CD14-positive monocyte (primary cell): ENCODE results near the gene KRTAP10-1. TPM values are rescaled to one million over a fixed set of nuclear protein-coding genes. Genes with fewer than 3 reads are reported as not detected.

Experiments used
- DNase-seq, 3 donors: peaks; one replicate each; pipeline ENCODE4 v3.0.0-alpha.2; 2011 to 2022
- H2AFZ ChIP-seq: 2 replicates; pipeline ENCODE4 v1.6.0; 2012; ENCODE audit warnings: mild to moderate bottlenecking, low read depth, low read length, inconsistent platforms; ENCODE audit not compliant: insufficient read depth, poor library complexity, severe bottlenecking
- H3K27ac ChIP-seq, 2 donors: 1 replicate in 1 of 2; 2 replicates in 1 of 2; pipeline ENCODE4 v1.5.1; 2012 to 2013; ENCODE audit warnings: low read length in 2 of 2, control low read depth in 1 of 2, inconsistent platforms in 1 of 2, low read depth in 1 of 2, mild to moderate bottlenecking in 1 of 2
- H3K27me3 ChIP-seq, 2 donors: one replicate each; pipeline versions ENCODE4 v1.6.0 to v1.6.1; 2011 to 2013; ENCODE audit warnings: low read length in 2 of 2; ENCODE audit not compliant: control insufficient read depth in 2 of 2, insufficient read depth in 2 of 2
- H3K36me3 ChIP-seq, 2 donors: replicated peaks in 1 of 2; 1 replicate in 1 of 2; 2 replicates in 1 of 2; pipeline versions ENCODE4 v1.5.1 to v1.6.1; 2012 to 2013; ENCODE audit warnings: low read length in 2 of 2, control low read depth in 1 of 2, inconsistent platforms in 1 of 2, mild to moderate bottlenecking in 1 of 2; ENCODE audit not compliant: insufficient read depth in 2 of 2, control insufficient read depth in 1 of 2
- H3K4me1 ChIP-seq, 2 donors: 1 replicate in 1 of 2; 2 replicates in 1 of 2; pipeline versions ENCODE4 v1.5.1 to v1.6.1; 2012 to 2013; ENCODE audit warnings: low read length in 2 of 2, control low read depth in 1 of 2, inconsistent platforms in 1 of 2, mild to moderate bottlenecking in 1 of 2, moderate library complexity in 1 of 2; ENCODE audit not compliant: insufficient read depth in 2 of 2, control insufficient read depth in 1 of 2
- H3K4me2 ChIP-seq: replicated peaks from 2 replicates; pipeline ENCODE3; 2012; ENCODE audit warnings: low read length, moderate library complexity, mild to moderate bottlenecking; ENCODE audit not compliant: poor library complexity, severe bottlenecking; ENCODE audit errors: extremely low read depth
- H3K4me3 ChIP-seq, 3 experiments: fragments of 200-600 bp in 1 of 3; sonication (generic) in 1 of 3; replicated peaks in 1 of 3; 1 replicate in 2 of 3; 2 replicates in 1 of 3; pipeline ENCODE4 v1.5.1; 2011 to 2013; ENCODE audit warnings: low read length in 3 of 3, mild to moderate bottlenecking in 3 of 3, control low read depth in 2 of 3, low read depth in 2 of 3, inconsistent platforms in 1 of 3, moderate library complexity in 1 of 3
- H3K79me2 ChIP-seq: 2 replicates; pipeline ENCODE4 v1.6.0; 2012; ENCODE audit warnings: mild to moderate bottlenecking, control low read depth, inconsistent platforms, low read length, moderate library complexity; ENCODE audit not compliant: insufficient read depth
- H3K9ac ChIP-seq: 2 replicates; pipeline ENCODE4 v1.6.0; 2017; ENCODE audit warnings: low read length, mild to moderate bottlenecking; ENCODE audit not compliant: insufficient read depth, poor library complexity, severe bottlenecking
- H3K9me3 ChIP-seq, 2 donors: replicated peaks in 1 of 2; 1 replicate in 1 of 2; 2 replicates in 1 of 2; pipeline versions ENCODE4 v1.5.1 to v1.6.1; 2012 to 2013; ENCODE audit warnings: low read length in 2 of 2, control low read depth in 1 of 2; ENCODE audit not compliant: control insufficient read depth in 1 of 2, insufficient read depth in 1 of 2
- H4K20me1 ChIP-seq: 2 replicates; pipeline ENCODE4 v1.6.0; 2012; ENCODE audit warnings: mild to moderate bottlenecking, low read length, control low read depth, moderate library complexity; ENCODE audit not compliant: insufficient read depth
- H3K27ac Mint-ChIP-seq, 7 donors: one replicate each; pipeline ENCODE4 v1.8.0; 2020; ENCODE audit warnings: mild to moderate bottlenecking in 7 of 7, mixed read lengths in 7 of 7, moderate library complexity in 6 of 7, inconsistent platforms in 2 of 7
- H3K27me3 Mint-ChIP-seq, 3 donors: one replicate each; pipeline ENCODE4 v1.8.0; 2021 to 2022; ENCODE audit warnings: low read depth in 3 of 3, mild to moderate bottlenecking in 3 of 3, mixed read lengths in 3 of 3, moderate library complexity in 3 of 3, inconsistent platforms in 1 of 3
- H3K36me3 Mint-ChIP-seq, 2 donors: one replicate each; pipeline ENCODE4 v1.8.0; 2020; ENCODE audit warnings: mixed read lengths in 2 of 2, inconsistent platforms in 1 of 2, mild to moderate bottlenecking in 1 of 2
- H3K4me1 Mint-ChIP-seq: one replicate; pipeline ENCODE4 v1.8.0; 2020; ENCODE audit warnings: mild to moderate bottlenecking, mixed read lengths
- H3K4me3 Mint-ChIP-seq, 2 donors: one replicate each; pipeline ENCODE4 v1.8.0; 2020; ENCODE audit warnings: mild to moderate bottlenecking in 2 of 2, mixed read lengths in 2 of 2, moderate library complexity in 1 of 2
- H3K9me3 Mint-ChIP-seq, 7 donors: one replicate each; pipeline ENCODE4 v1.8.0; 2020 to 2022; ENCODE audit warnings: mixed read lengths in 7 of 7, mild to moderate bottlenecking in 6 of 7, moderate library complexity in 6 of 7, inconsistent platforms in 2 of 7
- WGBS: methylation state at CpG from one replicate; pipeline ENCODE4 v1.1.5; 2013; ENCODE audit warnings: missing lambda C conversion rate; ENCODE audit not compliant: insufficient coverage; 5-methylcytosine and 5-hydroxymethylcytosine counted together
- intact Hi-C, 2 donors: fragments of 100-400 bp; cut with micrococcal nuclease; formaldehyde crosslinking; loops; one replicate each; pipeline versions ENCODE4 v1.15.0 to v1.15.1; 2023
- polyA plus RNA-seq, 3 donors: library from polyadenylated mRNA; depleted of rRNA in 1 of 3; unstranded in 2 of 3; stranded (reverse) in 1 of 3; fragments of 300-500 nt in 2 of 3; fragments of >200 nt in 1 of 3; fragmentation: Illumina TruSeq in 2 of 3; gene quantifications; 1 replicate in 2 of 3; 2 replicates in 1 of 3; pipeline ENCODE4 v1.2.3, GENCODE V29; 2012 to 2021
- TF ChIP-seq, protein P1 (sequence below): fragments of 200-600 bp; IDR thresholded peaks from one replicate; pipeline ENCODE4 v1.8.0; 2022; ENCODE audit warnings: antibody characterized with exemption, mild to moderate bottlenecking

KRTAP10-1 gene
- polyA plus RNA-seq, 3 donors: not detected

DNA sequence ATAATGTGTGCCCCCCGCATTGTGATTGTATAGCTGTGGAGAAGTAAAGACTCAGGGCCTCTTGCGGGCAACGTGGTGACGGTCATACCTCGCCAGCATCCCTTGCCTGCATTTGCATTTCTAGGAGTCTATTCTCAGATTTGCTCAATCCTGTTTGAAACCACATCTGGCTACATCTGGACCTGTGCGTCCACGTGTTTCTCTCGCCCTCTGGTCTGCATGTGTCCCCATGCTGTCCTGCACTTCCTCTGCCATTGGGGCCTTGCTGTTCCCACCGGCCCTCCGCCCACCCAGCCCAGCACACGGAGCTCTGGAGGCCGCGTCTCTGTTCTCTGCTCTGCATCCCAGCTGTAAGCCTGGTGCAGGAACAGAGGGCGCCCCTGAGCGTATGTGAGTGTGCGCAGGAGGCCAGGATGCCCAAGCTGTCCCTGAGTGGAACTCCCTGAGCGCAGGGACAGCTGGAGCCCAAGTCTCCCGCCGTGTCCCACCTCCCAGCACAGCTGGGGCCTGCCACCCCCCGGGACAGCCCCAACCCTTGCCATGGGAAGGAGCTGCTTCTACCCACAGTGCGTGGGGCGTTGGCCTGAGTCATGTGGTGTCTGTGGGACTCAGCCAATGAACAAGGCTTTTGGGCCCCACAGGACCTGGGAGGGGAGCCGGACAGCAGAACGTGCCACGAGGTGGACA is 9.7 kb upstream of the KRTAP10-1 start:
- Histone ChIP-seq H3K27ac (no peak overlapping the region), H4K20me1 (no peaks in the 10 kb centered on the region), H3K36me3 (no peaks in the 10 kb centered on the region), H3K4me1 (no peaks in the 10 kb centered on the region), H3K9me3 (peaks cover 11 to 13% of the 10 kb centered on the region in 2 donors), H2AFZ (no peak overlapping the region), H3K4me3 (no peak overlapping the region), H3K9ac (no peak overlapping the region), H3K27me3 (peaks cover 2 to 16% of the 10 kb centered on the region in 2 donors), H3K79me2 (no peaks in the 10 kb centered on the region), H3K4me2 (no peak overlapping the region)
- DNase-seq: no peak
- peaks cover 25 to 53% (median 31%) of the 10 kb centered on the region in 3 donors for H3K27me3 Mint-ChIP-seq
- 86% methylated on average over 25 of the region's 25 CpGs for WGBS
- peaks cover 14 to 25% (median 21%) of the 10 kb centered on the region in 7 donors for H3K9me3 Mint-ChIP-seq
- H3K4me1 Mint-ChIP-seq: no peaks in the 10 kb centered on the region
- H3K4me3 Mint-ChIP-seq: no peak overlapping the region
- intact Hi-C loops: no loop called here
- TF ChIP-seq, protein P1, sequence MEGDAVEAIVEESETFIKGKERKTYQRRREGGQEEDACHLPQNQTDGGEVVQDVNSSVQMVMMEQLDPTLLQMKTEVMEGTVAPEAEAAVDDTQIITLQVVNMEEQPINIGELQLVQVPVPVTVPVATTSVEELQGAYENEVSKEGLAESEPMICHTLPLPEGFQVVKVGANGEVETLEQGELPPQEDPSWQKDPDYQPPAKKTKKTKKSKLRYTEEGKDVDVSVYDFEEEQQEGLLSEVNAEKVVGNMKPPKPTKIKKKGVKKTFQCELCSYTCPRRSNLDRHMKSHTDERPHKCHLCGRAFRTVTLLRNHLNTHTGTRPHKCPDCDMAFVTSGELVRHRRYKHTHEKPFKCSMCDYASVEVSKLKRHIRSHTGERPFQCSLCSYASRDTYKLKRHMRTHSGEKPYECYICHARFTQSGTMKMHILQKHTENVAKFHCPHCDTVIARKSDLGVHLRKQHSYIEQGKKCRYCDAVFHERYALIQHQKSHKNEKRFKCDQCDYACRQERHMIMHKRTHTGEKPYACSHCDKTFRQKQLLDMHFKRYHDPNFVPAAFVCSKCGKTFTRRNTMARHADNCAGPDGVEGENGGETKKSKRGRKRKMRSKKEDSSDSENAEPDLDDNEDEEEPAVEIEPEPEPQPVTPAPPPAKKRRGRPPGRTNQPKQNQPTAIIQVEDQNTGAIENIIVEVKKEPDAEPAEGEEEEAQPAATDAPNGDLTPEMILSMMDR: no peak
- H3K36me3 Mint-ChIP-seq: no peaks in the 10 kb centered on the region
- no peak overlapping the region for H3K27ac Mint-ChIP-seq

DNA sequence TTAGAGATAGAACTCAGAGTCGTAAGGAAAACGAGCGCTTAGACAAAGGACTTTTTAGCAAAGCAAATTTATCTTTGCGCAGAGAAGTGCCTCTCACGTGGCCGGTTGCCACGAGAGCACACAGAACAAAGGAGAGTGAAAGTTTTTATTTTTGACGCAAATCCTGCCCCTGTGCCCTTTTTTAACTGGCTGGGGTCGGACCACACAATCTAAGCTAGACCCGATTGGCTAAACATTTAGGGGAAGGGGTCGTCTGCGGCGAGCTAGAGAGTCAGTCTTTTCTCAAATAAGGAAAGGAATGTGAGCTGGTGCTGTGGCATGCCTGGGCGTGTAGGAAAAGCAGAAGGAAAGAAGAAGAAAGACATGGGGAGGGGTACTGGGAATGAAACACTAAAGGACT is 8.9 kb upstream of the KRTAP10-1 start:
- peaks cover 16 to 25% (median 21%) of the 10 kb centered on the region in 7 donors for H3K9me3 Mint-ChIP-seq
- intact Hi-C loops: no loop called here

More for the DNA sequence above, 8.9 kb upstream of the KRTAP10-1 start:
- Histone ChIP-seq H3K4me3 (no peak overlapping the region), H3K9me3 (peaks cover 11 to 13% of the 10 kb centered on the region in 2 donors), H2AFZ (no peak overlapping the region), H3K27ac (no peak overlapping the region), H3K79me2 (no peaks in the 10 kb centered on the region), H4K20me1 (no peaks in the 10 kb centered on the region), H3K4me1 (no peaks in the 10 kb centered on the region), H3K4me2 (no peak overlapping the region), H3K27me3 (peaks cover 2 to 16% of the 10 kb centered on the region in 2 donors), H3K9ac (no peak overlapping the region), H3K36me3 (no peaks in the 10 kb centered on the region)
- Mint-ChIP-seq H3K4me3 (no peak overlapping the region), H3K36me3 (no peaks in the 10 kb centered on the region), H3K27ac (peak overlapping the region in 2 of 7 donors; percentile 4 to 42), H3K27me3 (peaks cover 25 to 51% (median 28%) of the 10 kb centered on the region in 3 donors), H3K4me1 (no peaks in the 10 kb centered on the region)
- no peak for DNase-seq
- 61% methylated on average over 13 of the region's 14 CpGs for WGBS
- TF ChIP-seq, protein P1: no peak
